ENCODE measurements around the gene NEGR1.

Gene NEGR1

GRCh38 chr1:71667216-71667615, 615.1 kb downstream of the NEGR1 start:
- DNase-seq = no peak

GRCh38 chr1:71666609-71667008, 615.7 kb downstream of the NEGR1 start:
- no peak for DNase-seq

GRCh38 chr1:71660411-71660810, 621.9 kb downstream of the NEGR1 start:
- DNase-seq = no peak

DNA sequence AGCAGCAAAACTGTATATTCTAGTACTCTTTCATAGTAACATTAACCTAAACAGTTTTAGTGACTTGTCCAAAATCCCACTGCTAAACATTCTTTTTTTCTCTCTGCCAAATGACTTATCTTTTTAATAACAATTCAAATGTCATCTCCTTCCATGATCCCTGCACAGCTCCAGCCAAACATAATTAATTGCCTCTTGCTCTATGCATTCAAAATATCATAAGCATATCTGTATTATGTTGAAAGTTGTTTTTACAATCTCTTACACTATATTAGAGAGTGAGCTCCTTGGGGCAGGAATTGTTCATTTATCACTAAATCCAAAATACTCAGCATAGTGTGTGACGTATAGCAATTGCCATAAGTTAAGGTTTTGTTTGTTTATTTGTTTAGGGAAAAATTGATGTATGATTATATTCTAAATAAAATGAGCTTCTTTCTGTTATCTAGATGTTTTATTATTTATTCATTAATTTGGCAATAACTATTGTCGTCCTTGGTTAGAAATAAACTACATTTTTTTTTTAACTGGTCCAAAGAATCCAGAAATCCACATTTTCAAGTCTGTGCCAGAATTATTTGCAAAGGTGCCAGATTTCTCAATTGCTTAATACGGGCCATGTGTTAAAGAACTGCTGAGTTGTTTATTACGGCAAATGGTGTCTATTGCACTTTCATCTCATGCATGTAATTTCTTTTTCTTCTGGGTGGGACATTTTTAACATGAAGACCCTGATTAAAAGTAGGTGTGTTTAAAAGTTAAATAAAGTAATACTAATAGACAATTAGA, 624.3 kb downstream of the NEGR1 start:
- DNase-seq = no peak

DNA sequence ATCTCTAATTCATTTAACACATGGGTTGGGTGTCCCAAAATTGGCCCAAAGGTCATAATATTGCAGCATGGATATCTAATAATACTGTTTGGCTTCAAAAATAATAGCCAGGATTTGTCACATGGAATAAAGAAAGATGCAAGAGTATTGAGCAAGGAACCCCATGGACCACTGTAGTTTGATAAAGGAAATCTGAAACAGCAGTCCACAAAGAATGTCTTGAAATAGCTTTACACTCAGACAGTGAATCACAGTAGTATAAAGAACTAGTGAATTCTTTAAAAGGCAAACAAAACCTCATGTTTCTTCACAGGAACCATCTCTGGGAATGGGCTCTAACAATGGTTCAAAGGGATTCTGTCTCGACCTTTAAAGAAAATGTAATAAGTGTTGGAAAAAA, 625.4 kb downstream of the NEGR1 start:
- DNase-seq = no peak

DNA sequence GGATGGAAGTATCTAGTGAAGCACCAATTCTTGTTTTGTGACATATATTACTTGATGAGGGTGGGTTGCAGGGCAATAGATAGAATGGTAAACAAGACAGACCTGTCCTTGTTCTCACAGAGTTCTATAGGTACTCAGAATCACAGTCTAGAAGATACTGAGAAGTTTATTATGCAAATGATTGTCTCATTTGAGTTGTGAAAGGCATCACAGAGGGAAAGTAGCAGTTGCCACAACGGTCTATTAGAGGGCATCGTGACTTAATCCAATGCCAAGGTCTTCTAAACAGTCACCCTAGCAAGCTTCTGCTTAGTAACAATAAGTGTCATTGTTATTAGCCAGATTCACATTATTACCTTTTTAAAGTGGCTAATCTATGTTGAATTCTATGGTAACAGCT, 626.7 kb downstream of the NEGR1 start:
- no peak for DNase-seq

DNA sequence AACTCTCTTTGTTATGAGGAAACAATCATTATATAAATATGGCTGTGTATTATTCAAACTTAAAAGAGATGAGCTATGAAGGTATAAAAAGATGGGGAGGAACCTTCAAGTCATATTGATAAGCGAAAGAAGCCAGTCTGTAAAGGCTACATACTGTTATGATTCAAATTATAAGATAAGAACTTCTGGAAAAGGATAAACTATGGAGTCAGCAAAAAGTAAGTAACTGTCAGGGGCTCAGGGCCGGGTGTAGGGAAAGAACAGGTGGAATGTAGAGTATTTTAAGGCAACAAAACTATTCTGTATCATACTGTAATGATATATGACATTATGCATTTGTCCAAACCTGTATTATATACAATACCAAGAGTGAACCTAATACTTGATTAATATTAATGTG, 628.4 kb downstream of the NEGR1 start:
- DNase-seq = no peak

DNA sequence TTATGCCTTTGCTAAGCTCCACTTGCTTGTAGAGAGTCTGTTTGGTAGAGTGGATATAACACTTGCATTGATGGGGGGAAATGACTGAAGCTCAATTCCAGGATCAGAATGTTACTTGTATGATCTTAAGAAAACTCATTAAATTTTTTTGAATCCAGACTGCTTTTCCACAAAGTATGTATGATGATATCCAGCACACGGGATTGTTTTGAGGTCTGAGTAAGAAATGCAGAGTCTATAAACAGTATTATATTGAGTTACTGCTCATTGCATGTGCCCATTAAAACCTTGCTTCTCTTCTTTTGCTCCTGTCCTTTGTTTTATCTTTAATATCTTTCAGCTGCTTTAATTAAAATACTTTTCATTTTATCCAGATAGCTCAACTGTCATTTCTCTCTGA, 631.1 kb downstream of the NEGR1 start:
- DNase-seq = no peak

- DNase-seq = no peak
Measured at GRCh38 chr1:71650119-71650518, 632.2 kb downstream of the NEGR1 start.

- no peak for DNase-seq
Measured at GRCh38 chr1:71649608-71650007, 632.7 kb downstream of the NEGR1 start.

GRCh38 chr1:71647513-71648300, 634.6 kb downstream of the NEGR1 start:
- no peak for DNase-seq

GRCh38 chr1:71645015-71645414, 637.3 kb downstream of the NEGR1 start:
- DNase-seq = no peak

GRCh38 chr1:71641903-71642302, 640.4 kb downstream of the NEGR1 start:
- no peak for DNase-seq

- DNase-seq = peak; percentile 19
Measured at GRCh38 chr1:71640998-71641397, 641.3 kb downstream of the NEGR1 start.

- DNase-seq = no peak
Measured at GRCh38 chr1:71640116-71640515, 642.2 kb downstream of the NEGR1 start.

- no peak for DNase-seq
Measured at GRCh38 chr1:71638081-71638766, 644.1 kb downstream of the NEGR1 start.

DNA sequence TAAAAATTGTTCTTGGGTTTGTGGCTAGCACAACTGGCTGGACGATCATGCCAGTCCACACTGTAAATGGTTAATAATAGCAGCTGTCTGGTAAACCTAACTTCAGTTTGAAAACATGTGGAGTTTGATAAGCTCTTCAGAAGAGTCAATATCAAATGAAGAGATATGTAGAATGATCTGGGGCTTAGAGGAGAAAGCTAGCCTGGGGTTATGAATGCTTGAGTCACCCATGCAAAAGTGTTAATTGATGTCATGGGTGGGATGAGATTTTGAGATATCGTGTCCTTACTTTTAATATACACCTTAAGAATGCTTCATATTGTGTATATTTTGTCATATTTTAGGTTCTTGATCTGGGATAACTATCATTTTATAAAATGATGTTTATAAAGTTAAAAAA, 646.8 kb downstream of the NEGR1 start:
- no peak for DNase-seq

GRCh38 chr1:71634159-71634558, 648.2 kb downstream of the NEGR1 start:
- no peak for DNase-seq

DNA sequence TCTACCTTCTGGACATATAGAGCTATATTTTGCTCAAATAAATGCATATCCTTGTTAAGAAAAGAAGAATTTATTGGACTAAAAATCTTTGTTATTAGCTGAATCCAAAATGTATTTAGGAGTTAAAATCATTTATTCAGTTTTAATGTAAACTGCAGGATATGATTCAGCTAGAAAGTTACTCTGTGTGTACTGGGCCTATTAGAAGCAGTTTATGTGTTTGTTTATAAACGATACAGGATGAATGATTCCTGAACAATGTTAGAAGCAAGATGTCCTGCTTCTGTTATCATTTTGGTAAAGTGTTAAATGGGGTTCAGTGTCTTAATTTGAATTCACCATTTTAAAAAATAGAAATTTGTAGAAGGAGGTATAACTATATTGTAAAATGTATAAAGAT, 652.3 kb downstream of the NEGR1 start:
- DNase-seq = no peak

GRCh38 chr1:71625004-71625403, 657.3 kb downstream of the NEGR1 start:
- no peak for DNase-seq

GRCh38 chr1:71623888-71624287, 658.5 kb downstream of the NEGR1 start:
- no peak for DNase-seq

GRCh38 chr1:71621785-71622184, 660.6 kb downstream of the NEGR1 start:
- no peak for DNase-seq

DNA sequence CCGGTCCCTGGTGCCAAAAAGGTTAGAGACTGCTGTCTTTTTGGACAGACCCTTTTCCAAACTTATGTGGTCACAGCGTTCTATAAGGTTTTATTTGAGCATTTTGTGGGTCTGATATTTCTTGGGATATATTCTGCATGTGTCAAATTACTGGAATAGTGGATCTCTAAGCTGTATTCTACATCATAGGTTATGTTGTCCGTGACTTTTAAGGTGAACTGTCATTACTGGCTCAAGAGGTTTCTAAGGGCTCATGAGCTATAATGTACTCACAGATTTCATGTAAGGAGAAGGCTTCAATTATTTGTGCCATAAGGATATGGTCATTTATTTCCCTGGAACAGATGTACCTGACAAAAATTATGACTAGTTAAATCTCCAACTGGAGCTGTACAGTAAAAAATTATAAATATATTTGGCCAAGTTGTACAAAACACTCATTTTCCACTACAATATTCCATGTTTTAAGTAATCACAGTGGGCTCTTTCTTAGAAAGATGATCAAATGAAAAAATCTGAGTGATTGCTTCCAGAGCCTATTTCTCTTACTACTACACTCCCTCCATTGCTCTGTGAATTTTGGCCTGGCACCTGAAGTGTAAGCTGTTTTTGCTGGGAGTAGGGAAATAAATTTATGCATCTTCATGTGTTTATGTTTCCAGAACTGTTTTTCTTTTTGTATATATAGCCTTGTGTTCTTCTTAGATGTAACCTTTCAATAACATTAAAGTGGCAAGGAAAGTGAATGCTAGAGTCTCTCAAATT, 663.4 kb downstream of the NEGR1 start:
- DNase-seq = no peak
